Right forelimb (tissue), 1 donor: Measurements from ENCODE around the gene LDB1.

ENCODE experiments used
- DNase-seq: peaks from one replicate; pipeline ENCODE4 v3.0.0-alpha.2; 2018

The LDB1 gene, protein sequence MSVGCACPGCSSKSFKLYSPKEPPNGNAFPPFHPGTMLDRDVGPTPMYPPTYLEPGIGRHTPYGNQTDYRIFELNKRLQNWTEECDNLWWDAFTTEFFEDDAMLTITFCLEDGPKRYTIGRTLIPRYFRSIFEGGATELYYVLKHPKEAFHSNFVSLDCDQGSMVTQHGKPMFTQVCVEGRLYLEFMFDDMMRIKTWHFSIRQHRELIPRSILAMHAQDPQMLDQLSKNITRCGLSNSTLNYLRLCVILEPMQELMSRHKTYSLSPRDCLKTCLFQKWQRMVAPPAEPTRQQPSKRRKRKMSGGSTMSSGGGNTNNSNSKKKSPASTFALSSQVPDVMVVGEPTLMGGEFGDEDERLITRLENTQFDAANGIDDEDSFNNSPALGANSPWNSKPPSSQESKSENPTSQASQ

DNA sequence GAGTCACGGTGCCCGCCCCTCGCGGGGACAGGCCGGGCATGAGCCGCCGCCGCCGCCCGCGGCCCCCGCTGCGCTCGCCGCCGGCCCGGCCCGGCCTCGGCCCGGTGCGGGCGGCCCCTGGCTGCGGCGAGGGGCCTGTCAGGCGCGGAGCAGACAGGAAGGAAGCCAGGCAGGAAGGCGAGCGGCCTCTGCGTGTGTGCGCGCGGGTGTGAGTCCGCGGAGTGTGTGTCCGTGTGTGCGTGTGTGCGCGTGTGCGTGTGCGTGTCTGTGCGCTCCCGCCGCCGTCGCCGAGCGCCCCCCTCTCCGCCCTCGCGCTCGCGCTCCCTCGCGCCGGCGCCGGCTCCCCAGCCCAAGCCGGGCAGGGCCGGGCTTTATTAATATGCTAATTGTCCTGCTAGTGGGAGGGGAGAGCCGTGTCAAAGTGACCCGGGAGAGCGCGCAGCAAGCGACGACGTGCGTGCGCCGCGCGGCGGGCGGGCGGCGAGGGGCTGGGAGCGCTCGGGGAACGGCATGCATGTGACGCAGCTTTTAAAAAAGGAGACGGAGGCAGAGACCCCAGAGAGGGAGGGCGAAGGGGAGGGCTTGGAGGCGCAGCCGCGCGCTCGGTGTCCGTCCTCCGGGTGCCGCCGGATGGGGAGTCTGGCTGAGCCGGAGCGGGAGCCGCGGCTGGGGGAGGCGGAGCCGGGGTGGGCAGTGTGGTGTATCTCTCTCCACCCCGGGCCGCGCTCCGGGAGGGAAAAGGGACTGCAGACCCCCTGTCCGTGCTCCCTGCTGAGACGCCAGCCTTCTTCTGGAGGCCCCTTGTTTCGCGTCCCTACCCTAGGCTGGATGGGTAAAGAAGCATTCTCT lies at the start of gene LDB1:
TSS of gene LDB1 (minus strand) at position 227 of the 849 bp plus-strand sequence. CDS start 258 bp downstream, outside the sequence.
- DNase-seq, result peak; percentile 90

DNA sequence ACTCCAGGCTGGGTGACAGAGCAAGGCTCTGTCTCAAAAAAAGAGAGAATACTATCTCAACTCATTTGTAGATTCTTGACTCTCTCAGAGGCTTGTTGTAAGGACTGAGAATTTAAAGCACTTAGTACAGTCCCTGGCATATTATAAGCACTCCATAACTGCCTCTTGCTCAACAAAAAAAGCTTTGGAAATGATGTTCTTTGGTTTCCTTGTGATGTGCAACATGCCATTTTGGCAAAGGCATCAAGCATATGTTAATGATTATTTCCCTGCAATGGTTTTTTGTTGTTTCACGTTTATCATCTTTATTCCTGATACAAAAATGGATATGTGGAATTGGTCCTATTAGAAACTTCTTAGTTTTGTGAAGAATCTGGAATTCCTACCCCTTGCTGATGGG lies 47.7 kb upstream of the LDB1 start:
- no peak for DNase-seq

DNA sequence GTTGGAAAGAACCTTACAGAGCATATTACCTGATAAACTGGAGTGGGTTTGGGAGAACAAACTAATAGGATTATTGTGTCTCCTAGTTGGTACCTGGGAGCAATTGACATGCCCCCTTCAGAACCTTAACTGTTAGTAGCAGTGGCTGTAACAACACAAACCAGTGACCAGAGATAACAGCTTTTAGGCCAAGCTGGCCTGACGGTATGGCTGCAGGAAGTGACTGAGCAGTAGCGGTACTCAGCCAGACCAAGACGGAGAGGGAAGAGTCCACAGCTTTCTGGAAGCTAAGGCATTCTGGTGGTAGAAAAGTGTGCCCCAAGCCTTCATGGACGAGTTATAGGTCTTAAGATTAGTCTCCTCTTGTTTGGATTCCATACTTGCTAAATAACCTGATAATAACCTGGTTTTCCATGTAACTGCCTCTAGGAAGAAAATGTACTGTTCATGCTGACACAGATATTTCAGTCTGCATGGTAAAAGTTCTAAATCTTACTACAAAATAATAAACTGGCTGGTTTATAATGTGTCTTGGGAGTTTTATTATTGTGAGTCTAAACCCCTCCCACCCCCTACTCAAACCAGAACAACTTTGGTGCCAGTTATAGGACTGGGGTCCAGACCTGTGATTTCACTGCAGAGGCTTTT lies 43.3 kb upstream of the LDB1 start:
- no peak for DNase-seq

DNA sequence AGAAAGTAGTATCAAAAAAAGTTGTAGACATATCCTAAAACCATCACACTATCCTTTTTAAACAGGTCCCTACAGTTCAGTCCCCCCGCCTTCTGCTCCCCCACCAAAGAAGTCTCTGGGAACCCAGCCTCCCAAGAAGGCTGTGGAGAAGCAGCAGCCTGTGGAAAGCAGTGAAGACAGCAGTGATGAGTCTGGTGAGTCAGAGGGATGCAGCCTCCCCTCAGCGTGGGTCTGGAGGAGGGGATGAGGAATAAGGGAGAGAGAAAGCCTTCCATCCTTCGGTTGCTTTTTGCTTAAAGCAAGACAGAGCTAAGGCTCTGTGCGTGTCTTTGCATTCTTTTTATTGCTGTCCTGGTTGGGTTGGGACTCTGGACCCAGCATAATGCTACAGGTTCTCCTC lies 39.7 kb upstream of the LDB1 start:
- no peak for DNase-seq

DNA sequence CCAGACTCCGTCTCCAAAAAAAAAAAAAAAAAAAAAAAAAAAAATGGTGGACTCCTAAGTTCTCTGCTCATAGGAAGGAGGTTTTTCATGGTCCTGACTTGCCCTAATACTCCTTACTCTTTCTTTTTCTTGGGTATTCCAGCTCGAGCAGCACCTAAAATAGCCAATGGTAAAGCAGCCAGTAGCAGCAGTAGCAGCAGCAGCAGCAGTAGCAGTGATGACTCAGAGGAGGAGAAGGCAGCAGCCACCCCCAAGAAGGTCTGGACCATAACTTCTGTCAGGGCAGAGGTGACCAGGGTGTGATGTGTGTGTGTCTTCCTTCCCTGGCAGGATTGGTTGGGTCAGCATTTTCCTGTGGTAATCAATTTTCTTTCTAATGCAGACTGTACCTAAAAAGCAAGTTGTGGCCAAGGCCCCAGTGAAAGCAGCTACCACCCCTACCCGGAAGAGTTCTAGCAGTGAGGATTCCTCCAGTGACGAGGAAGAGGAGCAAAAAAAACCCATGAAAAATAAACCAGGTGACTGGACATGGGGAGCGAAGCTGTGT lies 39.0 kb upstream of the LDB1 start:
- no peak for DNase-seq

DNA sequence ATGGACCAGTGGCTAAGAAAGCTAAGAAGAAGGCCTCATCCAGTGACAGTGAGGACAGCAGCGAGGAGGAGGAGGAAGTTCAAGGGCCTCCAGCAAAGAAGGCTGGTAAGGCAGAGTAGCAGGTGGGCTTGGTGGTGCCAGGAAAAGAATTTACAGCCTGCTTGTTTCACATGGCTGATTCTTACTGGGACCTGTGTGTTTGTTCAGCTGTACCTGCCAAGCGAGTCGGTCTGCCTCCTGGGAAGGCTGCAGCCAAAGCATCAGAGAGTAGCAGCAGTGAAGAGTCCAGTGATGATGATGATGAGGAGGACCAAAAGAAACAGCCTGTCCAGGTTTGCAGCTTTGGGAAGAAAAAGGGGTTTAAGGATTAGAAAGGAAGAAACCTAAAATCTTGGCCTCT lies 37.1 kb upstream of the LDB1 start:
- no peak for DNase-seq

DNA sequence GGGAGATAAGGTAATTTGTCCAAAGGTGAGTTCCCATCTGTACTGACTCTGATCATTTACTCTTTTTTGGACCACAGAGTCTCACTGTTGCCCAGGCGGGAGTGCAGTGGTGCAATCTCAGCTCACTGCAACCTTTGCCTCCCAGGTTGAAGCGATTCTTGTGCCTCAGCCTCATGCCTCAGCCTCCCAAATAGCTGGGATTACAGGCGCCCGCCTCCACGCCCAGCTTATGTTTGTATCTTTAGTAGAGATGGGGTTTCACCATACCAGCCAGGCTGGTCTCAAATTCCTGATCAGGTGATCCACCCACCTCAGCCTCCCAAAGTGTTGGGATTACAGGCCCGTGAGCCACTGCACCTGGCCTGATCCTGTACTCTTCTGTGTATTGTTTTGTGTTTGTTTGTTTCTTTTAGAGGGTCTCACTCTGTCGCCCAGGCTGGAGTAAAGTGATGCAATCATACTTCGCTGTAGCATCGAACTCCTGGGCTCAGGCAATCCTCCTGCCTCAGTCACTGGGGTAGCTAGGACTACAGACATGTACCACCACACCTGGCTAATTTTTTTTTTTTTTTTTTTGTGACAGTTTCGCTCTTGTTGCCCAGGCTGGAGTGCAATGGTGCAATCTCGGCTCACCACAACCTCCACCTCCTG lies 34.4 kb upstream of the LDB1 start:
- no peak for DNase-seq

DNA sequence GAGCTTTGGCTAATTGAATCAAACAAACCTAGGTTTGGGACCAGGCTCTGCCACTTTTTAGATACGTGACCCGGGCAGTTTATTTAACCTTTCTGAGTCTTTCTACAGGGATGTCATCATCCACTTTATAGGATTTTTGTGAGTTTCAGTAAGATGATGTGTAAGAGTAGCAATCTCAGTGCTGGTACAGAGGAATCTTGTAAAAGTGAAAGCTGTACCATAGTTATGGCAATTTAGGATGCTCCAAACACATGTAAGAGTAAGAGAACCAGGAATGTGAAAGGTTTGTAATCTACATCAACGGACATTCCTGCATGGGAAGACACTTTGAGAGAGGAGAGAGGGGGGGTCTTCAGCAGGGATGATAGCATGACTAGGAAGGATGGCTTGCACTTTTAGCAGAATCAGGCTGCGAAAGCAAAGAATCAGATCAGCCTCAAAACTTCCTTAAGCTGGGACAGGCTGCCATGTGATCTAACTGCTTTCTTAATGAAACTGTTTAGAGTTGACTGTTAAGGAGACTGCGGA lies 33.0 kb upstream of the LDB1 start:
- no peak for DNase-seq

DNA sequence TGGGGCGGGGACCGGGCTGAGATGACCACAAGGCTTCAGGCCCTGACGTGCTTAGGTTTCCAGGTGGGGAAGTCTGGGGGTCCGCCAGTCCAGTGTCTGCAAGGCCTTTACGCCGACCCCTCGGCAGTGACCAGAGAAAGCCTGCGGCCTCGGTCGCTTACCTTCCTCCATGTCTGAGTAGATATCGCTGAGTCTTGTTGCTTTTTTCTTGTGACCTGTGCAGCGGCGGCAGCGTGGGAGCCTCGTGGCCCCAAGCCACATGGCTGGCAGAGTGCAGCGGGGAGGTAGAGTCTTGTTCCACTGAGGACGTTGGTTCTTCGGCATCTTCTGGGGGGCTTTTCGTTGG lies 32.4 kb upstream of the LDB1 start:
- no peak for DNase-seq

DNA sequence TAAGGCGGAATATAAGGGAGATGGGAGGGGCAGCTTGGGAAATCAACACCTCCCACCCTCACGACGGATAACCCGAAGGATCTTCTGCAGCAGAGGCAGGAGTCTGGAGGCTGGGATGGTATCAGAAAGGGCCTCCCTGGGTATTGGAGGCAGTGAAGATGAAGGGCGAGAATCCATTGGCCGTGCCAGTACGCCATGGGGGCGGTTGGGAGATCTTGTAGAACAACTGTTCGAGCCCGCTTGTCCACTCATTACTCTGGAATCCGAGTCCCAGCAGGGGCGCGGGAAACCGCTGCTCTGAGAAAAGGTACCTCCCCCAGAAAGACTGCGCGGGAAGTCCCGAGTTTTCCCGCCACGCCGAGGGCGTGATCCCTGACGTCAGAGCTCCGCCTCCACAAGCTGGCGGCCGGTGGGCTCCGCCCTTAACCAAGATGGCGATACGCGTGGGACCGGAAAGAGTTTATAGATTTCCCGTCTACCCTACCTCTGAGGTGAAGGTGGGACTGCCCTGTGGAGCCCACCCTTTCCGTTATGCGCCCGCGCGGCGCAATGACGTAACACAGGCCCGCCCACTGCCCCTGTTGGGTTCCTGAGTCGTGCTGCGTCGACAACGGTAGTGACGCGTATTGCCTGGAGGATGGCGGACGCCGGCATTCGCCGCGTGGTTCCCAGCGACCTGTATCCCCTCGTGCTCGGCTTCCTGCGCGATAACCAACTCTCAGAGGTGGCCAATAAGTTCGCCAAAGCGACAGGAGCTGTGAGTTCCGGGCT lies 31.8 kb upstream of the LDB1 start, which contains the start of gene NOLC1:
TSS of gene NOLC1 (plus strand) at position 616 of the 771 bp plus-strand sequence. CDS start at position 638, 22 bp downstream.
- DNase-seq, result peak; percentile 100

DNA sequence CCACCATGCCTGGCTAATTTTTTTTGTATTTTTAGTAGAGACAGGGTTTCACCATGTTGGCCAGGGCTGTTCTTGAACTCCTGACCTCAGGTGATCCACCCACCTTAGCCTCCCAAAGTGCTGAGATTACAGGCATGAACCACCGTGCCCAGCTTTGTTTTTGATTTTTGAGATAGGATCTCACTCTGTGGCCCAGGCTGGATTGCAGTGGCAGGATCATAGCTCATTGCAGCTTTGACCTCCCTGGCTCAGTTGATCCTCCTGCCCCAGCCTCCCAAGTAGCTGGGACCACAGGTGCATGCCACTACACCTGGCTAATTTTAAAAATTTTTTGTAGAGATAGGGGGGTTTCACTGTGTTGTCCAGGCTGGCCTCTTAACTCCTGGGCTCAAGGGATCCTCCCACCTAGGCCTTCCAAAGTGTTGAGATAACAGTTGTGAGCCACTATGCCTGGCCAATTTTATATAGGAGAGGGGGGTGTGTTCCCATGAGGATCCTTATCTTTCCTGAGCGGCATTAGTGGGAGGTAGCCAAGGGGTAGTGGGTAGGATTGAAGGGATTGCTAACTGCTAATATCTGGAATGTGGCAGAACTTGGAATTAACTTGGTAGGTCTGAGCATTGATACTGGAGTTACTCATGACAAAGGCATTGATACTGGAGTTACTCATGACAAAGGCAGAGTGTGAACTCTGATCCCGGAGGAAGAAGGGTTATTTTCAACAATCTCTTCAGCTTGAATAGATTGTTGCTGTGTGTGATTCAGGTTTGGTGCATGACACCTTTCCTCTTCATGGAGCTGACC lies 31.0 kb upstream of the LDB1 start:
- no peak for DNase-seq

DNA sequence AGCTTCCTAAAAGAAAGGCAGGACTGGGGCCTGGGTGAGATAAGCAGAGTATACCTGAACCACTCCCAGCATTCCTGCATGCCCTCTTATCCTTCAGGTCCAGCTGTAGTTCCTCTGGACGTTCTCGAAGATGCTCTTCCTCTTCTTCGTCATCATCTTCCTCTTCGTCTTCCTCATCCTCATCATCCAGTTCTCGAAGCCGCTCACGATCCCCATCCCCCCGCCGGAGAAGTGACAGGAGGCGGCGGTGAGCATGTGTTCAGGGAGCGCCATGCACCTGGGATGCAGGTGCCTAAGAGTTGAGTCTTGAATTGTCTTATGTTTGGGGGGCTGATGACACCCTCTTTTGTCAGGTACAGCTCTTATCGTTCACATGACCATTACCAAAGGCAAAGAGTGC lies 28.1 kb upstream of the LDB1 start:
- DNase-seq, result no peak

DNA sequence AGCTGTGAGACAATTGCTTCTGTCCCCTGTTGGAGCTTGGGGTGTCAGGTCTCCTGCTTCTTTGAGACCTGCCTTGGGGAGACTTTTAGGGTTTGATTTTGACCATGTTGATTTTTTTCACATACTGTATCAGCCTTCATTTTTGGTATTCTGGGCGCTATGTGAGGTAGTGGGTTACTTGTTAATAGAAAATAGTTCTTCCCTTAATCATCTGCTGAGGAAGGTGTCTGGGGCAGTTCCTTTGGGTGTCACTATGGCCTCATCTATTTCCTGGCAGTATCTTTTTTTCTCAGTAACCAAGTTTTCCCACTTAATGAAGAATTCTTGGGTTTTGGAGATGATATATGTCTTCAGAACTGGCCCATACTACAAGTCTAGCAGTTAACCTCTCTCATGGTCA lies 27.4 kb upstream of the LDB1 start:
- no peak for DNase-seq

DNA sequence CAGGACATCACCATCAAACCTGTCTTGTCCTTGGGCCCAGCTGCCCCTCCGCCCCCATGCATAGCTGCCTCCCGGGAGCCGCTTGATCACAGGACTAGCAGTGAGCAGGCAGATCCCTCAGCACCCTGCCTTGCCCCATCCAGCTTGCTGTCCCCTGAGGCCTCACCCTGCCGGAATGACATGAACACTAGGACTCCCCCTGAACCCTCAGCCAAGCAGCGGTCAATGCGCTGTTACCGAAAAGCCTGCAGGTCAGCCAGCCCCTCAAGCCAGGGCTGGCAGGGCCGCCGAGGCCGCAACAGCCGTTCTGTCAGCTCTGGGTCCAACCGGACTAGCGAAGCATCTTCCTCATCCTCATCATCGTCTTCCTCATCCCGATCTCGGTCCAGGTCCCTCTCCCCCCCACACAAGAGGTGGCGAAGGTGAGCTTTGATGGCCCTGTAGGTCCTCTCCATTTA lies 26.8 kb upstream of the LDB1 start:
- DNase-seq, result no peak

DNA sequence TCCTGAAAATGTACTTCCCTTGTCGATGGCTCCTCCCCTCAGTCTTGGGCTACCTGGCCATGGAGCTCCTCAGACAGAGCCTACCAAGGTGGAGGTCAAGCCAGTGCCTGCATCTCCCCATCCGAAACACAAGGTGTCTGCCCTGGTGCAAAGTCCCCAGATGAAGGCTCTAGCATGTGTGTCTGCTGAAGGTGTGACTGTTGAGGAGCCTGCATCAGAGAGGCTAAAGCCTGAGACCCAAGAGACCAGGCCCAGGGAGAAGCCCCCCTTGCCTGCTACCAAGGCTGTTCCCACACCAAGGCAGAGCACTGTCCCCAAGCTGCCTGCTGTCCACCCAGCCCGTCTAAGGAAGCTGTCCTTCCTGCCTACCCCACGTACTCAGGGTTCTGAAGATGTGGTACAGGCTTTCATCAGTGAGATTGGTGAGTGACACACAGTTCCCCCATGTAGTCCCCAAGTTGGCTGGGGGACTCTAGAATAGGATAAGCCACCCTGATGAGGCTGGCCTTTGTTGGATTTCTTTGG lies 21.5 kb upstream of the LDB1 start:
- no peak for DNase-seq

DNA sequence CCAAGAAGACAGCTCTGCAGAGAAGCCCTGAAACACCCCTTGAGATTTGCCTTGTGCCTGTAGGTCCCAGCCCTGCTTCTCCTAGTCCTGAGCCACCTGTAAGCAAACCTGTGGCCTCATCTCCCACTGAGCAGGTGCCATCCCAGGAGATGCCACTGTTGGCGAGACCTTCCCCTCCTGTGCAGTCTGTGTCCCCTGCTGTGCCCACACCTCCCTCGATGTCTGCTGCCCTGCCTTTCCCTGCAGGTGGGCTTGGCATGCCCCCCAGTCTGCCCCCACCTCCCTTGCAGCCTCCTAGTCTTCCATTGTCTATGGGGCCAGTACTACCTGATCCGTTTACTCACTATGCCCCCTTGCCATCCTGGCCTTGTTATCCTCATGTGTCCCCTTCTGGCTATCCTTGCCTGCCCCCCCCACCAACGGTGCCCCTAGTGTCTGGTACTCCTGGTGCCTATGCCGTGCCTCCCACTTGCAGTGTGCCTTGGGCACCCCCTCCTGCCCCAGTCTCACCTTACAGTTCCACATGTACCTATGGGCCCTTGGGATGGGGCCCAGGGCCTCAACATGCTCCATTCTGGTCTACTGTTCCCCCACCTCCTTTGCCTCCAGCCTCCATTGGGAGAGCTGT lies 20.9 kb upstream of the LDB1 start:
- DNase-seq, result no peak

DNA sequence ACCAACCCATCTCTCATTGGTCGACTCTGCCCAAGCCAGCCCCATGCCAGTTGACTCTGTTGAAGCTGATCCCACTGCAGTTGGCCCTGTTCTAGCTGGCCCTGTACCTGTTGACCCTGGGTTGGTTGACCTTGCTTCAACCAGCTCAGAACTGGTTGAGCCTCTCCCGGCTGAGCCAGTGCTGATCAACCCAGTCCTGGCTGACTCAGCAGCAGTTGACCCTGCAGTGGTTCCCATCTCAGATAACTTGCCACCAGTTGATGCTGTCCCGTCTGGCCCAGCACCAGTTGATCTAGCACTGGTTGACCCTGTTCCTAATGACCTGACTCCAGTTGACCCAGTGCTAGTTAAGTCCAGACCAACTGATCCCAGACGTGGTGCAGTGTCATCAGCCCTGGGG lies 20.1 kb upstream of the LDB1 start:
- DNase-seq, result no peak

DNA sequence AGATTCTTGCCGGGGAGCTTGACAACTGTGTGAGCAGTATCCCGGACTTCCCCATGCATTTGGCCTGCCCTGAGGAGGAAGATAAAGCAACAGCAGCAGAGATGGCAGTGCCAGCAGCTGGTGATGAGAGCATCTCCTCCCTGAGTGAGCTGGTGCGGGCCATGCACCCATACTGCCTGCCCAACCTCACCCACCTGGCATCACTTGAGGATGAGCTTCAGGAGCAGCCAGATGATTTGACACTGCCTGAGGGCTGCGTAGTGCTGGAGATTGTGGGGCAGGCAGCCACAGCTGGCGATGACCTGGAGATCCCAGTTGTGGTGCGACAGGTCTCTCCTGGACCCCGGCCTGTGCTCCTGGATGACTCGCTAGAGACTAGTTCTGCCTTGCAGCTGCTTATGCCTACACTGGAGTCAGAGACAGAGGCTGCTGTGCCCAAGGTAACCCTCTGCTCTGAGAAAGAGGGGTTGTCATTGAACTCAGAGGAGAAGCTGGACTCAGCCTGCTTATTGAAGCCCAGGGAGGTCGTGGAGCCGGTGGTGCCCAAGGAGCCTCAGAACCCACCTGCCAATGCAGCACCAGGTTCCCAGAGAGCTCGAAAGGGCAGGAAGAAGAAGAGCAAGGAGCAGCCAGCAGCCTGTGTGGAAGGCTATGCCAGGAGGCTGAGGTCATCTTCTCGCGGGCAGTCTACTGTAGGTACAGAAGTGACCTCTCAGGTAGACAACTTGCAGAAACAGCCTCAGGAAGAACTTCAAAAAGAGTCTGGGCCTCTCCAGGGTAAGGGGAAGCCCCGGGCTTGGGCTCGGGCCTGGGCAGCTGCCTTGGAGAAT lies 19.3 kb upstream of the LDB1 start:
- DNase-seq, result no peak

DNA sequence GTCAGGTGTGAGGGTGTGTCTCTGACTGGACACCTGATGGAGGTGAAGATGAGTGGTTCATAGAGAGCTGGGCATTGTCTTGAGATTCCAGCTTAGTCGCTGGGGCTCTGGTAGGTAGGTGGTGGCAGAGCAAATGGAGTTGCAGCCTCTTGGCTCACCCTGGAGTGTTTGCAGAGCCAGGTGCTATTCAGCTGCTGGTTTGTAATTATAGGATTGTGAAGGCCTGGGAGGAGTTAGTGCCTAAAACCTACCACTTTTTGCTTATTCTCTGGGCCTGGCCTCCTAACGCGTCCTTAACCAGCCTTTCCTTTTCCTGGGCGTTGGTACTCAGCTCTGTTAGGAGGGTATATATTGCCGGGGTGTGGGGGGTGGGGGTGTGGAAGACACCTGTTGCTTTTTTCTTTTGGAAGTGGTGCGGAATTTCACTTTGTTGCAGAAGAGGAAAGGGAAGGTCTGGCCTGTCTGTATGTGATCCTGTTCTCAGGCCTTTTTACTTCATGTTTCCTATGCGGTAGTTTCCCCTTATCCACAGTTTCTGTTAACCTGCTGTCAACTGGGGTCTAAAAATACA lies 15.9 kb upstream of the LDB1 start:
- DNase-seq, result no peak
